GM19238 (cell line): ENCODE measurements around the gene SHMT2.
A peak's percentile ranks its signal among the peaks of the same experiment; 100 is the strongest.

Experiments used
- DNase-seq: peaks from one replicate; pipeline ENCODE4 v3.0.0; 2011; ENCODE audit warnings: low spot score; ENCODE audit not compliant: insufficient read length

Gene SHMT2

GRCh38 chr12:57213763-57214397 is 15.6 kb upstream of the SHMT2 start:
- DNase-seq, result no peak

GRCh38 chr12:57214398-57214781 is 15.1 kb upstream of the SHMT2 start:
- DNase-seq, result peak; percentile 82

GRCh38 chr12:57215065-57215464 is 14.4 kb upstream of the SHMT2 start:
- DNase-seq, result no peak

- peak; percentile 66 for DNase-seq
Measured at GRCh38 chr12:57215668-57216013, 13.9 kb upstream of the SHMT2 start.

GRCh38 chr12:57216014-57216911 is 13.2 kb upstream of the SHMT2 start, which contains the start of gene NXPH4:
Gene NXPH4 (plus strand): TSS chr12:57216794. CDS start chr12:57216970, 176 bp downstream.
- peak; percentile 71 for DNase-seq

- DNase-seq, result no peak
Measured at GRCh38 chr12:57216921-57217879, 12.3 kb upstream of the SHMT2 start.

GRCh38 chr12:57218030-57218853 is 11.3 kb upstream of the SHMT2 start:
- no peak for DNase-seq

GRCh38 chr12:57219205-57219992 is 10.1 kb upstream of the SHMT2 start:
- DNase-seq, result no peak

GRCh38 chr12:57219993-57220754 is 9.3 kb upstream of the SHMT2 start:
- DNase-seq, result no peak

- no peak for DNase-seq
Measured at GRCh38 chr12:57220770-57221168, 8.7 kb upstream of the SHMT2 start.

GRCh38 chr12:57221169-57221917 is 8.2 kb upstream of the SHMT2 start:
- DNase-seq, result no peak

- no peak for DNase-seq
Measured at GRCh38 chr12:57222286-57223190, 7.0 kb upstream of the SHMT2 start.

- DNase-seq, result no peak
Measured at GRCh38 chr12:57223191-57224165, 6.0 kb upstream of the SHMT2 start.

- DNase-seq, result no peak
Measured at GRCh38 chr12:57224278-57224972, 5.1 kb upstream of the SHMT2 start.

GRCh38 chr12:57224973-57225679 is 4.4 kb upstream of the SHMT2 start:
- no peak for DNase-seq
